ENCODE data around the gene COL27A1. TPM values are rescaled to one million over a fixed set of nuclear protein-coding genes. Genes with fewer than 3 reads are reported as not detected.

Gene COL27A1
- total RNA-seq, 1 donor from 2014 or later, result 65.1 TPM

- no peak for DNase-seq (ENCODE audit: extremely low spot score, unreplicated experiment)
- H3K9me3 Mint-ChIP-seq, result no peaks in the 10 kb centered on the region
- H3K4me3 Mint-ChIP-seq, result no peak overlapping the region
- no peaks in the 10 kb centered on the region for H3K27me3 Mint-ChIP-seq
- no peak overlapping the region for H3K27ac Mint-ChIP-seq
- no peak for TF ChIP-seq CTCF (conservative IDR thresholded peaks at IDR 0.05)
- H3K4me1 Mint-ChIP-seq (ENCODE audit: unreplicated experiment), result peaks cover 41% of the 10 kb centered on the region
- H3K36me3 Mint-ChIP-seq, result peaks cover 3% of the 10 kb centered on the region
Measured at GRCh38 chr9:114235033-114235661, 79.8 kb downstream of the COL27A1 start.

GRCh38 chr9:114236391-114237138 lies 81.2 kb downstream of the COL27A1 start:
- Mint-ChIP-seq H3K9me3 (no peaks in the 10 kb centered on the region), H3K27ac (peak overlapping the region; percentile 31), H3K4me1 (ENCODE audit: unreplicated experiment) (peaks cover 36% of the 10 kb centered on the region), H3K4me3 (no peak overlapping the region), H3K36me3 (peaks cover 3% of the 10 kb centered on the region), H3K27me3 (no peaks in the 10 kb centered on the region)
- TF ChIP-seq CTCF (conservative IDR thresholded peaks at IDR 0.05), result no peak
- DNase-seq (ENCODE audit: extremely low spot score, unreplicated experiment), result no peak

- H3K36me3 Mint-ChIP-seq, result peaks cover 3% of the 10 kb centered on the region
- no peak for DNase-seq (ENCODE audit: extremely low spot score, unreplicated experiment)
- TF ChIP-seq CTCF (conservative IDR thresholded peaks at IDR 0.05), result no peak
- H3K27ac Mint-ChIP-seq, result no peak overlapping the region
- no peaks in the 10 kb centered on the region for H3K27me3 Mint-ChIP-seq
- no peaks in the 10 kb centered on the region for H3K9me3 Mint-ChIP-seq
- H3K4me1 Mint-ChIP-seq (ENCODE audit: unreplicated experiment), result peaks cover 32% of the 10 kb centered on the region
- no peak overlapping the region for H3K4me3 Mint-ChIP-seq
Measured at GRCh38 chr9:114237247-114237646, 81.9 kb downstream of the COL27A1 start.

GRCh38 chr9:114237781-114238180 lies 82.4 kb downstream of the COL27A1 start:
- no peak overlapping the region for H3K4me3 Mint-ChIP-seq
- H3K4me1 Mint-ChIP-seq (ENCODE audit: unreplicated experiment), result peaks cover 32% of the 10 kb centered on the region
- no peaks in the 10 kb centered on the region for H3K27me3 Mint-ChIP-seq
- H3K27ac Mint-ChIP-seq, result no peak overlapping the region
- H3K9me3 Mint-ChIP-seq, result no peaks in the 10 kb centered on the region
- no peak for TF ChIP-seq CTCF (conservative IDR thresholded peaks at IDR 0.05)
- DNase-seq (ENCODE audit: extremely low spot score, unreplicated experiment), result no peak
- peaks cover 3% of the 10 kb centered on the region for H3K36me3 Mint-ChIP-seq

GRCh38 chr9:114238472-114238871 lies 83.1 kb downstream of the COL27A1 start:
- H3K4me1 Mint-ChIP-seq (ENCODE audit: unreplicated experiment), result peaks cover 29% of the 10 kb centered on the region
- DNase-seq (ENCODE audit: extremely low spot score, unreplicated experiment), result no peak
- H3K27me3 Mint-ChIP-seq, result no peaks in the 10 kb centered on the region
- H3K27ac Mint-ChIP-seq, result no peak overlapping the region
- H3K4me3 Mint-ChIP-seq, result no peak overlapping the region
- no peaks in the 10 kb centered on the region for H3K9me3 Mint-ChIP-seq
- peaks cover 3% of the 10 kb centered on the region for H3K36me3 Mint-ChIP-seq
- TF ChIP-seq CTCF (conservative IDR thresholded peaks at IDR 0.05), result no peak

Measured in type B pancreatic cell (in vitro differentiated cells).